Upper lobe of left lung (tissue), 4 donors: ENCODE data around the gene GZMB.
"Not testable (repeated sequence)": the region's sequence is repeated elsewhere in the genome, so short reads cannot be mapped to it uniquely, and the experiment has no call there.

ENCODE experiments used
- POLR2AphosphoS5 ChIP-seq, 2 donors: sonication (generic); formaldehyde crosslinking; IDR thresholded peaks; one replicate each; pipeline ENCODE4 v1.5.1; 2017; ENCODE audit warnings: antibody characterized with exemption in 2 of 2
- TF ChIP-seq, protein P1 (sequence below), 6 experiments: fragments of 450-650 bp in 4 of 6; fragments of 200-600 bp in 2 of 6; sonication (generic) in 2 of 6; IDR thresholded peaks; one replicate each; pipeline ENCODE4 v1.5.1; 2016 to 2019; ENCODE audit warnings: antibody characterized with exemption in 6 of 6

DNA sequence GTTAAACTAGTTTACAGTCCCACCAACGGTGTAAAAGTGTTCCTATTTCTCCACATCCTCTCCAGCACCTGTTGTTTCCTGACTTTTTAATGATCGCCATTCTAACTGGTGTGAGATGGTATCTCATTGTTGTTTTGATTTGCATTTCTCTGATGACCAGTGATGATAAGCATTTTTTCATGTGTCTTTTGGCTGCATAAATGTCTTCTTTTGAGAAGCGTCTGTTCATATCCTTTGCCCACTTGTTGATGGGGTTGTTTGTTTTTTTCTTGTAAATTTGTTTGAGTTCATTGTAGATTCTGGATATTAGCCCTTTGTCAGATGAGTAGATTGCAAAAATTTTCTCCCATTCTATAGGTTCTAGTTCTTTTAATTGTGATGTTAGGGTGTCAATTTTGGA lies 49.6 kb downstream of the GZMB start:
- not testable (repeated sequence) for TF ChIP-seq POLR2AphosphoS5 (IDR thresholded peaks at IDR 0.05)
- TF ChIP-seq, protein P1, sequence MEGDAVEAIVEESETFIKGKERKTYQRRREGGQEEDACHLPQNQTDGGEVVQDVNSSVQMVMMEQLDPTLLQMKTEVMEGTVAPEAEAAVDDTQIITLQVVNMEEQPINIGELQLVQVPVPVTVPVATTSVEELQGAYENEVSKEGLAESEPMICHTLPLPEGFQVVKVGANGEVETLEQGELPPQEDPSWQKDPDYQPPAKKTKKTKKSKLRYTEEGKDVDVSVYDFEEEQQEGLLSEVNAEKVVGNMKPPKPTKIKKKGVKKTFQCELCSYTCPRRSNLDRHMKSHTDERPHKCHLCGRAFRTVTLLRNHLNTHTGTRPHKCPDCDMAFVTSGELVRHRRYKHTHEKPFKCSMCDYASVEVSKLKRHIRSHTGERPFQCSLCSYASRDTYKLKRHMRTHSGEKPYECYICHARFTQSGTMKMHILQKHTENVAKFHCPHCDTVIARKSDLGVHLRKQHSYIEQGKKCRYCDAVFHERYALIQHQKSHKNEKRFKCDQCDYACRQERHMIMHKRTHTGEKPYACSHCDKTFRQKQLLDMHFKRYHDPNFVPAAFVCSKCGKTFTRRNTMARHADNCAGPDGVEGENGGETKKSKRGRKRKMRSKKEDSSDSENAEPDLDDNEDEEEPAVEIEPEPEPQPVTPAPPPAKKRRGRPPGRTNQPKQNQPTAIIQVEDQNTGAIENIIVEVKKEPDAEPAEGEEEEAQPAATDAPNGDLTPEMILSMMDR (IDR thresholded peaks at IDR 0.05): not testable (repeated sequence)
